SK-N-SH (cell line): ENCODE results near the gene FUNDC1. TPM values are rescaled to one million over a fixed set of nuclear protein-coding genes. Genes with fewer than 3 reads are reported as not detected.

Experiments
- CTCF ChIA-PET: fragments of 300-600, 350-600 bp; formaldehyde crosslinking; extraction: SDS; loops from one replicate; lab custom pipeline; 2021; lab: Yijun Ruan, JAX
- POLR2A ChIA-PET: fragments of 350-600 bp; sonication (Branson Sonifier 250); formaldehyde crosslinking; extraction: SDS; loops from one replicate; lab custom pipeline; 2020; ENCODE audit warnings: antibody characterized with exemption, inconsistent platforms; lab: Yijun Ruan, JAX
- DNase-seq: peaks from one replicate; pipeline ENCODE4 v3.0.0; 2012
- H2AFZ ChIP-seq: fragments of 200-600 bp; sonication (generic); 2 replicates; pipeline ENCODE4 v1.8.1; 2016; ENCODE audit warnings: antibody characterized with exemption, mild to moderate bottlenecking, low read depth
- H3F3A ChIP-seq: fragments of 200-600 bp; sonication (generic); replicated peaks from 2 replicates; pipeline ENCODE3; 2016; ENCODE audit warnings: antibody characterized with exemption, mild to moderate bottlenecking; ENCODE audit not compliant: insufficient read depth
- H3K27ac ChIP-seq, 2 experiments: fragments of 200-500 bp in 1 of 2; fragments of 200-600 bp in 1 of 2; sonication (Bioruptor generic) in 1 of 2; sonication (generic), shearing (Covaris generic) in 1 of 2; 2 replicates each; pipeline versions ENCODE4 v1.5.1 to v1.6.1; 2014 to 2016; ENCODE audit warnings: low read depth in 2 of 2, inconsistent platforms in 1 of 2, low read length in 1 of 2, mild to moderate bottlenecking in 1 of 2, mixed read lengths in 1 of 2
- H3K27me3 ChIP-seq: fragments of 200-600 bp; sonication (generic), shearing (Covaris generic); 2 replicates; pipeline ENCODE4 v1.6.1; 2016; ENCODE audit warnings: mixed run types; ENCODE audit not compliant: insufficient read depth
- H3K36me3 ChIP-seq, 2 experiments: fragments of 200-500 bp in 1 of 2; fragments of 200-600 bp in 1 of 2; sonication (Bioruptor generic) in 1 of 2; sonication (generic) in 1 of 2; replicated peaks in 1 of 2; 2 replicates each; pipeline versions ENCODE3 to v1.5.1; 2014 to 2016; ENCODE audit warnings: low read length in 1 of 2, mild to moderate bottlenecking in 1 of 2; ENCODE audit not compliant: insufficient read depth in 2 of 2, control insufficient read depth in 1 of 2
- H3K4me1 ChIP-seq, 2 experiments: fragments of 200-500 bp in 1 of 2; fragments of 200-600 bp in 1 of 2; sonication (Bioruptor generic) in 1 of 2; sonication (generic), shearing (Covaris generic) in 1 of 2; 2 replicates each; pipeline versions ENCODE4 v1.5.1 to v1.6.1; 2014 to 2016; ENCODE audit warnings: low read depth in 1 of 2, low read length in 1 of 2, mixed run types in 1 of 2; ENCODE audit not compliant: insufficient read depth in 2 of 2, control insufficient read depth in 1 of 2
- H3K4me2 ChIP-seq: fragments of 200-600 bp; sonication (generic), shearing (Covaris generic); 2 replicates; pipeline ENCODE4 v1.6.1; 2017; ENCODE audit warnings: mixed run types
- H3K4me3 ChIP-seq, 2 experiments: fragments of 200-500 bp in 1 of 2; fragments of 200-600 bp in 1 of 2; sonication (Bioruptor generic) in 1 of 2; sonication (generic), shearing (Covaris generic) in 1 of 2; 2 replicates each; pipeline versions ENCODE4 v1.5.1 to v1.8.1; 2014 to 2016; ENCODE audit warnings: low read depth in 2 of 2, inconsistent platforms in 1 of 2, low read length in 1 of 2, mild to moderate bottlenecking in 1 of 2, mixed read lengths in 1 of 2, moderate library complexity in 1 of 2
- H3K79me2 ChIP-seq: fragments of 200-600 bp; sonication (generic); 2 replicates; pipeline ENCODE4 v1.8.1; 2017; ENCODE audit warnings: mild to moderate bottlenecking; ENCODE audit not compliant: insufficient read depth
- H3K9ac ChIP-seq: fragments of 200-600 bp; sonication (generic); 2 replicates; pipeline ENCODE4 v1.6.1; 2017; ENCODE audit warnings: mixed run types
- H3K9me2 ChIP-seq: fragments of 200-600 bp; sonication (generic); 2 replicates; pipeline ENCODE4 v1.6.1; 2017; ENCODE audit warnings: mixed run types
- H3K9me3 ChIP-seq: fragments of 200-600 bp; sonication (generic); 2 replicates; pipeline ENCODE4 v1.6.1; 2017; ENCODE audit warnings: mixed run types, mild to moderate bottlenecking, moderate library complexity
- H4K20me1 ChIP-seq: fragments of 200-600 bp; sonication (generic); 2 replicates; pipeline ENCODE4 v1.6.1; 2017; ENCODE audit warnings: mild to moderate bottlenecking, mixed run types; ENCODE audit not compliant: insufficient read depth
- CHD2 ChIP-seq: fragments of 150-350 bp; IDR thresholded peaks from 2 replicates; pipeline ENCODE4 v1.6.1; 2018; ENCODE audit warnings: low read length; ENCODE audit not compliant: partially characterized antibody
- ELF1 ChIP-seq: IDR thresholded peaks from 2 replicates; pipeline ENCODE4 v1.4.0; 2012
- EP300 ChIP-seq, 2 experiments: IDR thresholded peaks; 2 replicates each; pipeline versions ENCODE4 v1.4.0 to v1.6.1; 2012; ENCODE audit warnings: borderline replicate concordance in 1 of 2, low read depth in 1 of 2, low read length in 1 of 2
- FOSL2 ChIP-seq: IDR thresholded peaks from 2 replicates; pipeline ENCODE4 v1.4.0; 2012; ENCODE audit warnings: low read depth, mild to moderate bottlenecking, moderate library complexity, borderline replicate concordance
- FOXJ3 ChIP-seq: sonication (generic); formaldehyde crosslinking; IDR thresholded peaks from 2 replicates; pipeline ENCODE4 v1.5.1; 2020; ENCODE audit warnings: mild to moderate bottlenecking, missing genetic modification reagents
- FOXM1 ChIP-seq: IDR thresholded peaks from 2 replicates; pipeline ENCODE4 v1.4.0; 2012; ENCODE audit warnings: low read depth, mild to moderate bottlenecking
- GATA2 ChIP-seq: sonication (generic); formaldehyde crosslinking; IDR thresholded peaks from 2 replicates; pipeline ENCODE4 v1.5.0; 2020; ENCODE audit warnings: mild to moderate bottlenecking, missing genetic modification reagents
- JUND ChIP-seq: IDR thresholded peaks from 2 replicates; pipeline ENCODE4 v1.4.0; 2012
- MXI1 ChIP-seq: IDR thresholded peaks from 2 replicates; pipeline ENCODE4 v1.6.1; 2012; ENCODE audit warnings: mild to moderate bottlenecking, low read depth, low read length, improper control_type of control experiment
- NRF1 ChIP-seq: IDR thresholded peaks from 2 replicates; pipeline ENCODE4 v1.6.1; 2012; ENCODE audit warnings: low read depth, mild to moderate bottlenecking, low read length
- POLR2AphosphoS5 ChIP-seq: IDR thresholded peaks from 2 replicates; pipeline ENCODE4 v1.6.1; 2012; ENCODE audit warnings: low read depth, low read length
- RCOR1 ChIP-seq: fragments of 150-350 bp; IDR thresholded peaks from 2 replicates; pipeline ENCODE4 v1.6.1; 2017; ENCODE audit warnings: antibody characterized with exemption, low read length
- SMC3 ChIP-seq: IDR thresholded peaks from 2 replicates; pipeline ENCODE4 v1.6.1; 2012; ENCODE audit warnings: low read depth, low read length, improper control_type of control experiment
- TAF1 ChIP-seq: IDR thresholded peaks from 2 replicates; pipeline ENCODE4 v1.6.1; 2012; ENCODE audit warnings: low read depth, mild to moderate bottlenecking, low read length, moderate library complexity, borderline replicate concordance
- TEAD4 ChIP-seq: IDR thresholded peaks from 2 replicates; pipeline ENCODE4 v1.4.0; 2012; ENCODE audit warnings: mild to moderate bottlenecking, borderline replicate concordance; ENCODE audit not compliant: insufficient read depth
- WGBS: methylation state at CpG from one replicate; pipeline ENCODE4 v1.1.6; 2017; ENCODE audit warnings: low lambda C conversion rate; 5-methylcytosine and 5-hydroxymethylcytosine counted together
- polyA plus RNA-seq, 3 experiments: library from polyadenylated mRNA; depleted of rRNA; stranded (reverse); fragments of >200 nt; gene quantifications; 2 replicates each; pipeline ENCODE4 v1.2.3, GENCODE V29; 2012
- TF ChIP-seq, protein P1 (sequence below): fragments of 200-600 bp; sonication (generic); IDR thresholded peaks from 2 replicates; pipeline ENCODE4 v1.6.1; 2017; ENCODE audit warnings: antibody characterized with exemption, mild to moderate bottlenecking, moderate library complexity
- TF ChIP-seq, protein P2 (sequence below): IDR thresholded peaks from 2 replicates; pipeline ENCODE4 v1.4.0; 2012; ENCODE audit warnings: low read depth, borderline replicate concordance
- TF ChIP-seq, protein P3 (sequence below): IDR thresholded peaks from 2 replicates; pipeline ENCODE4 v1.4.0; 2012; ENCODE audit warnings: low read depth, borderline replicate concordance
- TF ChIP-seq, protein P4 (sequence below): IDR thresholded peaks from 2 replicates; pipeline ENCODE4 v1.4.0; 2012; ENCODE audit warnings: low read depth

The FUNDC1 gene
- polyA plus RNA-seq, 1 of the 3 experiments (the other 2 are of a cell fraction), result 23.5 TPM

DNA sequence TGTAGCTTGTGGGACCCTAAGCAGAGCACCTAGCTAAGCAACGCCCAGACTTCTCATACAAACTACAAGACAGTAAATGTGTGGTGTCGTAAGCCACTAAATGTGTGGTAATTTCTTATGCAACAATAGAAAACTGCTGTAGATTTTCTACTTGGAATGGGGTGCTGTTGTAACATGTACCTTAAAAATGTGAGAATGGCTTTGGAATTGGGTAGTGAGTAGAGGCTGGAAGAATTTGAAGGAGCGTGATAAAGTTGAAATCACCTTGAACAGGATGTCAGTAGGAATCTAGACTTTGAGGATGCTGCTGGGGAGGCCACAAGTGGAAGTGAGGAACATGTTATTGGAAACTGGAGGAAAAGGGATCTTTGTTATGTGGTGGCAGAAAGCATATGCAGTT is 43.2 kb upstream of the FUNDC1 start:
- H3K27me3 ChIP-seq, result no peaks in the 10 kb centered on the region; the same call in 1 of the 2 replicates
- no peaks in the 10 kb centered on the region for H3F3A ChIP-seq
- ChIA-PET POLR2A (no interaction called here), CTCF (no interaction called here)
- TF ChIP-seq JUND (no peak), TEAD4 (no peak), FOXM1 (no peak), GATA2 (CRISPR knock-in tag) (no peak), POLR2AphosphoS5 (no peak), ELF1 (no peak), SMC3 (no peak), NRF1 (no peak), TAF1 (no peak), MXI1 (no peak), FOSL2 (no peak), CHD2 (no peak), FOXJ3 (CRISPR knock-in tag) (no peak), EP300 (IDR thresholded peaks at IDR 0.05; ENCODE audit: borderline replicate concordance in 1 of 2, low read depth in 1 of 2, low read length in 1 of 2) (no peak), RCOR1 (no peak)
- TF ChIP-seq, protein P1, sequence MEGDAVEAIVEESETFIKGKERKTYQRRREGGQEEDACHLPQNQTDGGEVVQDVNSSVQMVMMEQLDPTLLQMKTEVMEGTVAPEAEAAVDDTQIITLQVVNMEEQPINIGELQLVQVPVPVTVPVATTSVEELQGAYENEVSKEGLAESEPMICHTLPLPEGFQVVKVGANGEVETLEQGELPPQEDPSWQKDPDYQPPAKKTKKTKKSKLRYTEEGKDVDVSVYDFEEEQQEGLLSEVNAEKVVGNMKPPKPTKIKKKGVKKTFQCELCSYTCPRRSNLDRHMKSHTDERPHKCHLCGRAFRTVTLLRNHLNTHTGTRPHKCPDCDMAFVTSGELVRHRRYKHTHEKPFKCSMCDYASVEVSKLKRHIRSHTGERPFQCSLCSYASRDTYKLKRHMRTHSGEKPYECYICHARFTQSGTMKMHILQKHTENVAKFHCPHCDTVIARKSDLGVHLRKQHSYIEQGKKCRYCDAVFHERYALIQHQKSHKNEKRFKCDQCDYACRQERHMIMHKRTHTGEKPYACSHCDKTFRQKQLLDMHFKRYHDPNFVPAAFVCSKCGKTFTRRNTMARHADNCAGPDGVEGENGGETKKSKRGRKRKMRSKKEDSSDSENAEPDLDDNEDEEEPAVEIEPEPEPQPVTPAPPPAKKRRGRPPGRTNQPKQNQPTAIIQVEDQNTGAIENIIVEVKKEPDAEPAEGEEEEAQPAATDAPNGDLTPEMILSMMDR, result no peak
- TF ChIP-seq, protein P2, sequence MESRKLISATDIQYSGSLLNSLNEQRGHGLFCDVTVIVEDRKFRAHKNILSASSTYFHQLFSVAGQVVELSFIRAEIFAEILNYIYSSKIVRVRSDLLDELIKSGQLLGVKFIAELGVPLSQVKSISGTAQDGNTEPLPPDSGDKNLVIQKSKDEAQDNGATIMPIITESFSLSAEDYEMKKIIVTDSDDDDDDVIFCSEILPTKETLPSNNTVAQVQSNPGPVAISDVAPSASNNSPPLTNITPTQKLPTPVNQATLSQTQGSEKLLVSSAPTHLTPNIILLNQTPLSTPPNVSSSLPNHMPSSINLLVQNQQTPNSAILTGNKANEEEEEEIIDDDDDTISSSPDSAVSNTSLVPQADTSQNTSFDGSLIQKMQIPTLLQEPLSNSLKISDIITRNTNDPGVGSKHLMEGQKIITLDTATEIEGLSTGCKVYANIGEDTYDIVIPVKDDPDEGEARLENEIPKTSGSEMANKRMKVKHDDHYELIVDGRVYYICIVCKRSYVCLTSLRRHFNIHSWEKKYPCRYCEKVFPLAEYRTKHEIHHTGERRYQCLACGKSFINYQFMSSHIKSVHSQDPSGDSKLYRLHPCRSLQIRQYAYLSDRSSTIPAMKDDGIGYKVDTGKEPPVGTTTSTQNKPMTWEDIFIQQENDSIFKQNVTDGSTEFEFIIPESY, result no peak
- TF ChIP-seq, protein P3, sequence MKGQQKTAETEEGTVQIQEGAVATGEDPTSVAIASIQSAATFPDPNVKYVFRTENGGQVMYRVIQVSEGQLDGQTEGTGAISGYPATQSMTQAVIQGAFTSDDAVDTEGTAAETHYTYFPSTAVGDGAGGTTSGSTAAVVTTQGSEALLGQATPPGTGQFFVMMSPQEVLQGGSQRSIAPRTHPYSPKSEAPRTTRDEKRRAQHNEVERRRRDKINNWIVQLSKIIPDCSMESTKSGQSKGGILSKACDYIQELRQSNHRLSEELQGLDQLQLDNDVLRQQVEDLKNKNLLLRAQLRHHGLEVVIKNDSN, result no peak
- TF ChIP-seq, protein P4, sequence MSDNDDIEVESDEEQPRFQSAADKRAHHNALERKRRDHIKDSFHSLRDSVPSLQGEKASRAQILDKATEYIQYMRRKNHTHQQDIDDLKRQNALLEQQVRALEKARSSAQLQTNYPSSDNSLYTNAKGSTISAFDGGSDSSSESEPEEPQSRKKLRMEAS, result no peak
- no peaks in the 10 kb centered on the region for H3K36me3 ChIP-seq
- H3K79me2 ChIP-seq, result no peaks in the 10 kb centered on the region
- H4K20me1 ChIP-seq, result no peaks in the 10 kb centered on the region
- H3K4me1 ChIP-seq, result no peaks in the 10 kb centered on the region
- 21% methylated on average over 3 of the region's 3 CpGs for WGBS
- H2AFZ ChIP-seq, result no peak overlapping the region
- no peak overlapping the region for H3K4me3 ChIP-seq
- H3K4me2 ChIP-seq, result no peak overlapping the region
- H3K27ac ChIP-seq, result no peak overlapping the region
- H3K9ac ChIP-seq, result no peak overlapping the region
- no peaks in the 10 kb centered on the region for H3K9me3 ChIP-seq
- no peak for DNase-seq
- H3K9me2 ChIP-seq, result no peaks in the 10 kb centered on the region
